Measurements from ENCODE around the gene FUT8. TPM values are rescaled to one million over a fixed set of nuclear protein-coding genes. Genes with fewer than 3 reads are reported as not detected.

Gene FUT8
- total RNA-seq, 1 donor from 2014 or later: 56.6 TPM

GRCh38 chr14:65554837-65555236 is 142.3 kb downstream of the FUT8 start:
- Mint-ChIP-seq H3K4me3 (ENCODE audit: unreplicated experiment) (no peak overlapping the region), H3K9me3 (ENCODE audit: unreplicated experiment) (no peaks in the 10 kb centered on the region), H3K27me3 (ENCODE audit: unreplicated experiment) (no peaks in the 10 kb centered on the region), H3K36me3 (ENCODE audit: unreplicated experiment) (no peaks in the 10 kb centered on the region), H3K4me1 (ENCODE audit: low read depth, unreplicated experiment) (no peaks in the 10 kb centered on the region), H3K27ac (ENCODE audit: unreplicated experiment) (no peak overlapping the region)
- TF ChIP-seq CTCF (IDR thresholded peaks at IDR 0.05; ENCODE audit: partially characterized antibody, unreplicated experiment): no peak
- DNase-seq: no peak

- Mint-ChIP-seq H3K27ac (ENCODE audit: unreplicated experiment) (no peak overlapping the region), H3K4me1 (ENCODE audit: low read depth, unreplicated experiment) (no peaks in the 10 kb centered on the region), H3K27me3 (ENCODE audit: unreplicated experiment) (no peaks in the 10 kb centered on the region), H3K4me3 (ENCODE audit: unreplicated experiment) (no peak overlapping the region), H3K36me3 (ENCODE audit: unreplicated experiment) (no peaks in the 10 kb centered on the region), H3K9me3 (ENCODE audit: unreplicated experiment) (no peaks in the 10 kb centered on the region)
- DNase-seq: no peak
- TF ChIP-seq CTCF (IDR thresholded peaks at IDR 0.05; ENCODE audit: partially characterized antibody, unreplicated experiment): no peak
Measured at GRCh38 chr14:65555358-65555757, 142.8 kb downstream of the FUT8 start.

GRCh38 chr14:65558363-65558762 is 145.8 kb downstream of the FUT8 start:
- Mint-ChIP-seq H3K27me3 (ENCODE audit: unreplicated experiment) (no peaks in the 10 kb centered on the region), H3K27ac (ENCODE audit: unreplicated experiment) (no peak overlapping the region), H3K4me1 (ENCODE audit: low read depth, unreplicated experiment) (peaks cover 2% of the 10 kb centered on the region), H3K9me3 (ENCODE audit: unreplicated experiment) (no peaks in the 10 kb centered on the region), H3K4me3 (ENCODE audit: unreplicated experiment) (no peak overlapping the region), H3K36me3 (ENCODE audit: unreplicated experiment) (no peaks in the 10 kb centered on the region)
- no peak for TF ChIP-seq CTCF (IDR thresholded peaks at IDR 0.05; ENCODE audit: partially characterized antibody, unreplicated experiment)
- DNase-seq: no peak

GRCh38 chr14:65560340-65561027 is 148.0 kb downstream of the FUT8 start:
- no peak for TF ChIP-seq CTCF (IDR thresholded peaks at IDR 0.05; ENCODE audit: partially characterized antibody, unreplicated experiment)
- DNase-seq: no peak
- Mint-ChIP-seq H3K27ac (ENCODE audit: unreplicated experiment) (no peak overlapping the region), H3K4me3 (ENCODE audit: unreplicated experiment) (no peak overlapping the region), H3K27me3 (ENCODE audit: unreplicated experiment) (no peaks in the 10 kb centered on the region), H3K36me3 (ENCODE audit: unreplicated experiment) (no peaks in the 10 kb centered on the region), H3K4me1 (ENCODE audit: low read depth, unreplicated experiment) (peaks cover 5% of the 10 kb centered on the region), H3K9me3 (ENCODE audit: unreplicated experiment) (no peaks in the 10 kb centered on the region)

- TF ChIP-seq CTCF (IDR thresholded peaks at IDR 0.05; ENCODE audit: partially characterized antibody, unreplicated experiment): no peak
- H3K4me3 Mint-ChIP-seq (ENCODE audit: unreplicated experiment): no peak overlapping the region
- H3K4me1 Mint-ChIP-seq (ENCODE audit: low read depth, unreplicated experiment): peaks cover 5% of the 10 kb centered on the region
- H3K27ac Mint-ChIP-seq (ENCODE audit: unreplicated experiment): no peak overlapping the region
- H3K36me3 Mint-ChIP-seq (ENCODE audit: unreplicated experiment): no peaks in the 10 kb centered on the region
- no peaks in the 10 kb centered on the region for H3K27me3 Mint-ChIP-seq (ENCODE audit: unreplicated experiment)
- no peak for DNase-seq
- no peaks in the 10 kb centered on the region for H3K9me3 Mint-ChIP-seq (ENCODE audit: unreplicated experiment)
Measured at GRCh38 chr14:65564370-65564769, 151.8 kb downstream of the FUT8 start.

Data from glutamatergic neuron (in vitro differentiated cells).